ENCODE results near the gene C19orf33.

DNA sequence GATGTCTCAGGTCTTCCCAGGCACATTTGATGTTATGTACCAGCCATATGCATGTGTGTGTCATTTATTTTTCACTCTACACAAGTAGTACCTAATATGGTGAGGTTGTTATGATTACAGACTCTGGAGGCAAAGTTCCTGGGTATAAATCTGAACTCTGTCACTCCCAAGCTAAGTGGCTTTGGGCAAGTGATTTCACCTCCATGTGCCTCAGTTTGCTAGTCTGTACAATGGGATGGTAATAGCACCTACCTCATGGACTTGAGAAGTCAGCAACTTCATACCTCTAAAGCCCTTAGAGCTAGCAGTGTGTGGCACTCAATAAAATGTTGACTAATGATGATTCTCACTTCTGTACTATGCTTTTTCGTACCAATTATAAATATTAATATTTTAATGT is 27.7 kb downstream of the C19orf33 start:
- TF ChIP-seq, protein P1, sequence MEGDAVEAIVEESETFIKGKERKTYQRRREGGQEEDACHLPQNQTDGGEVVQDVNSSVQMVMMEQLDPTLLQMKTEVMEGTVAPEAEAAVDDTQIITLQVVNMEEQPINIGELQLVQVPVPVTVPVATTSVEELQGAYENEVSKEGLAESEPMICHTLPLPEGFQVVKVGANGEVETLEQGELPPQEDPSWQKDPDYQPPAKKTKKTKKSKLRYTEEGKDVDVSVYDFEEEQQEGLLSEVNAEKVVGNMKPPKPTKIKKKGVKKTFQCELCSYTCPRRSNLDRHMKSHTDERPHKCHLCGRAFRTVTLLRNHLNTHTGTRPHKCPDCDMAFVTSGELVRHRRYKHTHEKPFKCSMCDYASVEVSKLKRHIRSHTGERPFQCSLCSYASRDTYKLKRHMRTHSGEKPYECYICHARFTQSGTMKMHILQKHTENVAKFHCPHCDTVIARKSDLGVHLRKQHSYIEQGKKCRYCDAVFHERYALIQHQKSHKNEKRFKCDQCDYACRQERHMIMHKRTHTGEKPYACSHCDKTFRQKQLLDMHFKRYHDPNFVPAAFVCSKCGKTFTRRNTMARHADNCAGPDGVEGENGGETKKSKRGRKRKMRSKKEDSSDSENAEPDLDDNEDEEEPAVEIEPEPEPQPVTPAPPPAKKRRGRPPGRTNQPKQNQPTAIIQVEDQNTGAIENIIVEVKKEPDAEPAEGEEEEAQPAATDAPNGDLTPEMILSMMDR (IDR thresholded peaks at IDR 0.05): no peak
- no peak for TF ChIP-seq POLR2A (IDR thresholded peaks at IDR 0.05)

Data from esophagus squamous epithelium (tissue), 4 donors.